BLaER1 (cell line): Measurements from ENCODE around the gene LIMS2.
A peak's percentile ranks its signal among the peaks of the same experiment; 100 is the strongest.

Experiments used
- H3K27ac ChIP-seq: shearing (Covaris generic); formaldehyde crosslinking; 2 replicates; pipeline ENCODE4 v1.8.1; 2022
- H3K27me3 ChIP-seq: shearing (Covaris generic); formaldehyde crosslinking; 2 replicates; pipeline ENCODE4 v1.8.1; 2022
- H3K36me3 ChIP-seq: shearing (Covaris generic); formaldehyde crosslinking; 2 replicates; pipeline ENCODE4 v1.8.1; 2022
- H3K4me1 ChIP-seq: shearing (Covaris generic); formaldehyde crosslinking; 2 replicates; pipeline ENCODE4 v1.8.1; 2022
- H3K4me2 ChIP-seq: shearing (Covaris generic); formaldehyde crosslinking; 2 replicates; pipeline ENCODE4 v1.8.1; 2022
- H3K4me3 ChIP-seq: shearing (Covaris generic); formaldehyde crosslinking; 2 replicates; pipeline ENCODE4 v1.8.1; 2022
- H3K9ac ChIP-seq: shearing (Covaris generic); formaldehyde crosslinking; 2 replicates; pipeline ENCODE4 v1.8.1; 2022
- H3K9me3 ChIP-seq: shearing (Covaris generic); formaldehyde crosslinking; 2 replicates; pipeline ENCODE4 v1.8.1; 2022
- H4K20me1 ChIP-seq: shearing (Covaris generic); formaldehyde crosslinking; 2 replicates; pipeline ENCODE4 v1.8.1; 2022
- Cebpa-rat ChIP-seq: shearing (Covaris generic); IDR thresholded peaks from 2 replicates; pipeline ENCODE4 v1.8.1; 2022

Gene LIMS2

GRCh38 chr2:127685410-127686080 lies 10.2 kb upstream of the LIMS2 start:
- Histone ChIP-seq H3K4me3 (no peak overlapping the region), H3K9me3 (peaks cover 33% of the 10 kb centered on the region), H4K20me1 (no peaks in the 10 kb centered on the region), H3K27ac (no peak overlapping the region), H3K36me3 (peaks cover 4% of the 10 kb centered on the region; the same call in 1 of the 2 replicates), H3K9ac (no peak overlapping the region), H3K4me1 (peaks cover 36% of the 10 kb centered on the region), H3K27me3 (no peaks in the 10 kb centered on the region), H3K4me2 (no peak overlapping the region)
- TF ChIP-seq Cebpa-rat = no peak

GRCh38 chr2:127683757-127684156 lies 8.4 kb upstream of the LIMS2 start:
- Histone ChIP-seq H3K36me3 (no peaks in the 10 kb centered on the region), H3K27me3 (peaks cover 4% of the 10 kb centered on the region; the same call in 1 of the 2 replicates), H3K9me3 (peaks cover 16% of the 10 kb centered on the region), H3K4me2 (peak overlapping the region; percentile 19; the same call in 1 of the 2 replicates), H3K4me1 (peaks cover 54% of the 10 kb centered on the region), H3K4me3 (no peak overlapping the region), H4K20me1 (no peaks in the 10 kb centered on the region), H3K9ac (no peak overlapping the region), H3K27ac (no peak overlapping the region)
- TF ChIP-seq Cebpa-rat = no peak

- Histone ChIP-seq H3K9me3 (peaks cover 8% of the 10 kb centered on the region), H3K27me3 (peaks cover 11% of the 10 kb centered on the region), H3K27ac (0 out of 2 replicates have a peak overlapping the region, but pooled peaks have one; percentile 23), H3K4me3 (no peak overlapping the region), H3K4me2 (peak overlapping the region; percentile 97), H3K36me3 (no peaks in the 10 kb centered on the region), H4K20me1 (no peaks in the 10 kb centered on the region), H3K4me1 (peaks cover 61% of the 10 kb centered on the region), H3K9ac (0 out of 2 replicates have a peak overlapping the region, but pooled peaks have one; percentile 28)
- no peak for TF ChIP-seq Cebpa-rat
Observed at GRCh38 chr2:127683056-127683455, 7.7 kb upstream of the LIMS2 start.

- Histone ChIP-seq H4K20me1 (peaks cover 2% of the 10 kb centered on the region; the same call in 1 of the 2 replicates), H3K4me1 (peaks cover 61% of the 10 kb centered on the region), H3K27me3 (peaks cover 19% of the 10 kb centered on the region), H3K36me3 (no peaks in the 10 kb centered on the region), H3K9ac (peak overlapping the region; percentile 74), H3K9me3 (0 out of 2 replicates have a peak, but pooled peaks cover under 1% of the 10 kb centered on the region), H3K4me2 (peak overlapping the region; percentile 97), H3K4me3 (0 out of 2 replicates have a peak overlapping the region, but pooled peaks have one; percentile 59), H3K27ac (peak overlapping the region; percentile 87)
- TF ChIP-seq Cebpa-rat = no peak
Observed at GRCh38 chr2:127681976-127682857, 6.9 kb upstream of the LIMS2 start.

- peak overlapping the region; percentile 59 for H3K4me3 ChIP-seq
- TF ChIP-seq Cebpa-rat = no peak
- peak overlapping the region; percentile 97 for H3K4me2 ChIP-seq
- no peaks in the 10 kb centered on the region for H3K36me3 ChIP-seq
- peaks cover 28% of the 10 kb centered on the region for H3K27me3 ChIP-seq
- H3K4me1 ChIP-seq = peaks cover 61% of the 10 kb centered on the region
- H3K9ac ChIP-seq = peak overlapping the region; percentile 74
- H3K27ac ChIP-seq = peak overlapping the region; percentile 87
- H4K20me1 ChIP-seq = peaks cover 11% of the 10 kb centered on the region
- H3K9me3 ChIP-seq = no peaks in the 10 kb centered on the region
Observed at GRCh38 chr2:127681288-127681804, 6.0 kb upstream of the LIMS2 start.

GRCh38 chr2:127680706-127681287 lies 5.5 kb upstream of the LIMS2 start:
- Histone ChIP-seq H3K36me3 (no peaks in the 10 kb centered on the region), H3K27me3 (peaks cover 34% of the 10 kb centered on the region), H3K4me1 (peaks cover 64% of the 10 kb centered on the region), H3K27ac (peak overlapping the region; percentile 87), H3K9me3 (no peaks in the 10 kb centered on the region), H3K9ac (peak overlapping the region; percentile 74), H3K4me2 (peak overlapping the region; percentile 97), H4K20me1 (peaks cover 17% of the 10 kb centered on the region), H3K4me3 (peak overlapping the region; percentile 59)
- TF ChIP-seq Cebpa-rat = no peak

GRCh38 chr2:127679680-127680361 lies 4.5 kb upstream of the LIMS2 start:
- TF ChIP-seq Cebpa-rat = peak; percentile 71; the same call in 1 of the 2 replicates
- Histone ChIP-seq H3K4me2 (peak overlapping the region; percentile 97), H3K36me3 (no peaks in the 10 kb centered on the region), H3K4me3 (peak overlapping the region; percentile 59; the same call in 1 of the 2 replicates), H3K4me1 (peaks cover 69% of the 10 kb centered on the region), H3K9me3 (no peaks in the 10 kb centered on the region), H3K27me3 (peaks cover 42% of the 10 kb centered on the region), H3K27ac (peak overlapping the region; percentile 87), H4K20me1 (peaks cover 21% of the 10 kb centered on the region), H3K9ac (peak overlapping the region; percentile 74)

GRCh38 chr2:127678991-127679390 lies 3.7 kb upstream of the LIMS2 start:
- Histone ChIP-seq H3K27me3 (peaks cover 50% of the 10 kb centered on the region), H3K9me3 (no peaks in the 10 kb centered on the region), H3K4me3 (no peak overlapping the region), H3K4me2 (peak overlapping the region; percentile 97), H3K9ac (no peak overlapping the region), H3K36me3 (no peaks in the 10 kb centered on the region), H3K27ac (peak overlapping the region; percentile 87; the same call in 1 of the 2 replicates), H4K20me1 (peaks cover 29% of the 10 kb centered on the region), H3K4me1 (peaks cover 76% of the 10 kb centered on the region)
- no peak for TF ChIP-seq Cebpa-rat

GRCh38 chr2:127678531-127678930 lies 3.2 kb upstream of the LIMS2 start:
- H3K27ac ChIP-seq = no peak overlapping the region
- H3K36me3 ChIP-seq = no peaks in the 10 kb centered on the region
- no peaks in the 10 kb centered on the region for H3K9me3 ChIP-seq
- no peak overlapping the region for H3K9ac ChIP-seq
- no peak for TF ChIP-seq Cebpa-rat
- peaks cover 34% of the 10 kb centered on the region for H4K20me1 ChIP-seq
- peak overlapping the region; percentile 97 for H3K4me2 ChIP-seq
- peaks cover 76% of the 10 kb centered on the region for H3K4me1 ChIP-seq
- no peak overlapping the region for H3K4me3 ChIP-seq
- H3K27me3 ChIP-seq = peaks cover 55% of the 10 kb centered on the region
